DND-41 (cell line): ENCODE results near the gene GCH1.

ENCODE experiments used
- ATAC-seq: fragments of 200-7000 bp; cut with Tn5 transposase; 3 replicates; pipeline ENCODE4 v1.9.1; 2021; ENCODE audit warnings: low read depth; ENCODE audit not compliant: insufficient read depth
- DNase-seq: peaks from one replicate; pipeline ENCODE4 v3.0.0-alpha.2; 2020
- H2AFZ ChIP-seq: 2 replicates; pipeline ENCODE4 v1.6.0; 2012; ENCODE audit warnings: low read depth, low read length
- H3K27ac ChIP-seq: 2 replicates; pipeline ENCODE4 v1.5.1; 2012; ENCODE audit warnings: low read length, inconsistent platforms
- H3K27me3 ChIP-seq: fragments of 200-600 bp; sonication (generic); 2 replicates; pipeline ENCODE4 v1.6.0; 2012; ENCODE audit warnings: low read length, mild to moderate bottlenecking, inconsistent platforms; ENCODE audit not compliant: insufficient read depth, poor library complexity
- H3K36me3 ChIP-seq: 2 replicates; pipeline ENCODE4 v1.5.1; 2012; ENCODE audit warnings: low read length, inconsistent platforms; ENCODE audit not compliant: insufficient read depth
- H3K4me1 ChIP-seq: 2 replicates; pipeline ENCODE4 v1.5.1; 2012; ENCODE audit warnings: mild to moderate bottlenecking, low read length; ENCODE audit not compliant: insufficient read depth
- H3K4me2 ChIP-seq: 2 replicates; pipeline ENCODE4 v1.6.0; 2012; ENCODE audit warnings: mild to moderate bottlenecking, moderate library complexity, low read length, inconsistent platforms; ENCODE audit not compliant: insufficient read depth
- H3K4me3 ChIP-seq, 2 experiments: fragments of 200-600 bp in 1 of 2; shearing (Covaris generic) in 1 of 2; 2 replicates each; pipeline ENCODE4 v1.5.1; 2012 to 2016; ENCODE audit warnings: inconsistent platforms in 2 of 2, low read length in 2 of 2, mild to moderate bottlenecking in 2 of 2, low read depth in 1 of 2, moderate library complexity in 1 of 2
- H3K79me2 ChIP-seq: 2 replicates; pipeline ENCODE4 v1.6.0; 2012; ENCODE audit warnings: low read length, inconsistent platforms; ENCODE audit not compliant: insufficient read depth
- H3K9ac ChIP-seq: 2 replicates; pipeline ENCODE4 v1.6.0; 2012; ENCODE audit warnings: low read depth, mild to moderate bottlenecking, inconsistent platforms, low read length, moderate library complexity
- H3K9me3 ChIP-seq: 2 replicates; pipeline ENCODE4 v1.5.1; 2012; ENCODE audit warnings: low read length, moderate library complexity, mild to moderate bottlenecking, inconsistent platforms; ENCODE audit not compliant: insufficient read depth, severe bottlenecking
- H4K20me1 ChIP-seq: 2 replicates; pipeline ENCODE4 v1.6.0; 2012; ENCODE audit warnings: low read length; ENCODE audit not compliant: insufficient read depth
- EZH2 ChIP-seq: IDR thresholded peaks from 3 replicates; pipeline ENCODE4 v1.6.1; 2012; ENCODE audit warnings: borderline replicate concordance, low read depth, mild to moderate bottlenecking, moderate library complexity, low read length, inconsistent platforms; ENCODE audit not compliant: severe bottlenecking
- TF ChIP-seq, protein P1 (sequence below): IDR thresholded peaks from 2 replicates; pipeline ENCODE4 v1.5.1; 2012; ENCODE audit warnings: borderline replicate concordance, low read length, moderate library complexity, mild to moderate bottlenecking; ENCODE audit not compliant: poor library complexity, severe bottlenecking; ENCODE audit errors: extremely low read depth

The GCH1 gene

DNA sequence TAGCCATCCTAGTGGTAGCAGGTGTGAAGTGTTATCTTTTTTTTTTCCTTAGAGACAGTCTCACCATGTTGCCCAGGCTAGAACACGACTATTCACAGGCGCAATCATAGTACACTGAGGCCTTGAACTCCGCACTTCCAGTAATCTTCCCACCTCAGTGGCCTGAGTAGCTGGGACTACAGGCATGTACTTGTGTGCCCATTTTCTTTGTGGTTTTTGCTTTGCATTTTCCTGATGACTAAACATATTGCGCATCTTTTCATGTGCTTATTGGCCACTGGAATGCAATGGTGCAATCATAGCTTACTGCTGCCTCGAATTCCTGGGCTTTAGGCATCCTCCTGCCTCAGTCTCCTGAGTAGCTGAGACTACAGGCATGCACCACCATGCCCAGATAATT lies 33.3 kb upstream of the GCH1 start:
- H3K79me2 ChIP-seq: no peaks in the 10 kb centered on the region
- no peaks in the 10 kb centered on the region for H3K4me1 ChIP-seq
- H3K4me3 ChIP-seq: no peak overlapping the region
- H4K20me1 ChIP-seq: no peaks in the 10 kb centered on the region
- H2AFZ ChIP-seq: no peak overlapping the region
- H3K27me3 ChIP-seq: no peaks in the 10 kb centered on the region
- TF ChIP-seq, protein P1, sequence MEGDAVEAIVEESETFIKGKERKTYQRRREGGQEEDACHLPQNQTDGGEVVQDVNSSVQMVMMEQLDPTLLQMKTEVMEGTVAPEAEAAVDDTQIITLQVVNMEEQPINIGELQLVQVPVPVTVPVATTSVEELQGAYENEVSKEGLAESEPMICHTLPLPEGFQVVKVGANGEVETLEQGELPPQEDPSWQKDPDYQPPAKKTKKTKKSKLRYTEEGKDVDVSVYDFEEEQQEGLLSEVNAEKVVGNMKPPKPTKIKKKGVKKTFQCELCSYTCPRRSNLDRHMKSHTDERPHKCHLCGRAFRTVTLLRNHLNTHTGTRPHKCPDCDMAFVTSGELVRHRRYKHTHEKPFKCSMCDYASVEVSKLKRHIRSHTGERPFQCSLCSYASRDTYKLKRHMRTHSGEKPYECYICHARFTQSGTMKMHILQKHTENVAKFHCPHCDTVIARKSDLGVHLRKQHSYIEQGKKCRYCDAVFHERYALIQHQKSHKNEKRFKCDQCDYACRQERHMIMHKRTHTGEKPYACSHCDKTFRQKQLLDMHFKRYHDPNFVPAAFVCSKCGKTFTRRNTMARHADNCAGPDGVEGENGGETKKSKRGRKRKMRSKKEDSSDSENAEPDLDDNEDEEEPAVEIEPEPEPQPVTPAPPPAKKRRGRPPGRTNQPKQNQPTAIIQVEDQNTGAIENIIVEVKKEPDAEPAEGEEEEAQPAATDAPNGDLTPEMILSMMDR: no peak
- TF ChIP-seq EZH2: no peak
- no peak overlapping the region for H3K9ac ChIP-seq
- no peak overlapping the region for H3K27ac ChIP-seq
- ATAC-seq (no peak), DNase-seq (no peak)
- no peak overlapping the region for H3K4me2 ChIP-seq
- no peaks in the 10 kb centered on the region for H3K9me3 ChIP-seq
- H3K36me3 ChIP-seq: peaks cover 38% of the 10 kb centered on the region

DNA sequence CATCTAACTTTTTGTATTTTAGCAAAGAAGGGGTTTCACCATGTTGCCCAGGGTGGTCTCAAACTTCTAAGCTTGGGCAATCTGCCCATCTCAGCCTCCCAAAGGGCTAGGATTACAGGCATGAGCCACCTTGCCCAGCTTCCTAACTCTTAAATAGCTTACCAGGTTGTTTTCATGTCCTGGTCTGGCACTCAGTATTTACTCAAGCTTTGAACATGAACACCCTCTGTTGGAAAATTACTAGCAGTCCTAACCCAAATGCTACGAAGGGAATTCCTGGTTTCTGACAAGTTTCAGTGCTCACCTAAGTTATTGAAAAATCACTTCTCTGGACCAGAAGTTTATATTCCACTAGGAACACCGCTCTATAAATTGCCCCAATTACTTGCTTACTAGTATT lies 32.5 kb upstream of the GCH1 start:
- Histone ChIP-seq H3K4me2 (no peak overlapping the region), H2AFZ (no peak overlapping the region), H3K9me3 (no peaks in the 10 kb centered on the region), H3K4me1 (no peaks in the 10 kb centered on the region), H4K20me1 (no peaks in the 10 kb centered on the region), H3K27me3 (no peaks in the 10 kb centered on the region), H3K36me3 (peaks cover 29% of the 10 kb centered on the region), H3K9ac (no peak overlapping the region), H3K27ac (no peak overlapping the region), H3K79me2 (no peaks in the 10 kb centered on the region), H3K4me3 (no peak overlapping the region)
- no peak for DNase-seq
- ATAC-seq: no peak
- TF ChIP-seq EZH2: no peak
- TF ChIP-seq, protein P1: no peak

DNA sequence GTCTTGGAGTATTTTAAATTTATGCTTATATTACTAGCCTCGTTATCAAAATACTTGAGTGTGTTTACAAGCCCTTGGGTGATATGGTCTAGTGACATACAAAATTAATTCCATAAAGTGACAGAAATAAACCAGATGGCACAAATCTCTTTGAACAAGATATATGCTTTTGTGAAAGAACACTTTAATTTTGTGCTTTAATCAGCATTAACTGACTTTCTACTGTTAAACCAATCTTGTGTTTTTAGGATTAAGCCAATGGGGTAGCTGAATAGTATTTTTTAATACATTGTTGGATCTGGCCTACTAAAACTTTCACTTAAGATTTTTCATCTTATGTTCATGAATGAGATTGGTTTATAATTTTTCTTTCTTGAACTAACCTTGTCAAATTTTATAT lies 30.4 kb upstream of the GCH1 start:
- Histone ChIP-seq H3K4me2 (no peak overlapping the region), H3K4me1 (no peaks in the 10 kb centered on the region), H3K27ac (no peak overlapping the region), H3K27me3 (no peaks in the 10 kb centered on the region), H3K79me2 (no peaks in the 10 kb centered on the region), H4K20me1 (no peaks in the 10 kb centered on the region), H3K4me3 (no peak overlapping the region), H3K9ac (no peak overlapping the region), H2AFZ (no peak overlapping the region), H3K36me3 (peaks cover 12% of the 10 kb centered on the region; the same call in 1 of the 2 replicates), H3K9me3 (no peaks in the 10 kb centered on the region)
- ATAC-seq (no peak), DNase-seq (no peak)
- no peak for TF ChIP-seq EZH2
- TF ChIP-seq, protein P1: no peak
